ENCODE results near the gene ADGRV1.

Gene ADGRV1

GRCh38 chr5:91178461-91178860 is 619.9 kb downstream of the ADGRV1 start:
- H4K20me1 ChIP-seq (ENCODE audit: insufficient read depth, low read length, poor library complexity, severe bottlenecking), result no peaks in the 10 kb centered on the region
- no peaks in the 10 kb centered on the region for H3K36me3 ChIP-seq (ENCODE audit: insufficient read depth, low read length)
- H2AFZ ChIP-seq (ENCODE audit: low read length), result no peak overlapping the region
- H3K9me2 ChIP-seq (replicated peaks; ENCODE audit: low read depth, low read length), result no peaks in the 10 kb centered on the region
- H3K4me2 ChIP-seq (ENCODE audit: low read depth, low read length, poor library complexity, severe bottlenecking), result no peak overlapping the region
- no peaks in the 10 kb centered on the region for H3K4me1 ChIP-seq (ENCODE audit: insufficient read depth, low read length, poor library complexity, severe bottlenecking)
- H3K79me2 ChIP-seq (ENCODE audit: insufficient read depth, low read length), result no peaks in the 10 kb centered on the region
- TF ChIP-seq, protein P1, sequence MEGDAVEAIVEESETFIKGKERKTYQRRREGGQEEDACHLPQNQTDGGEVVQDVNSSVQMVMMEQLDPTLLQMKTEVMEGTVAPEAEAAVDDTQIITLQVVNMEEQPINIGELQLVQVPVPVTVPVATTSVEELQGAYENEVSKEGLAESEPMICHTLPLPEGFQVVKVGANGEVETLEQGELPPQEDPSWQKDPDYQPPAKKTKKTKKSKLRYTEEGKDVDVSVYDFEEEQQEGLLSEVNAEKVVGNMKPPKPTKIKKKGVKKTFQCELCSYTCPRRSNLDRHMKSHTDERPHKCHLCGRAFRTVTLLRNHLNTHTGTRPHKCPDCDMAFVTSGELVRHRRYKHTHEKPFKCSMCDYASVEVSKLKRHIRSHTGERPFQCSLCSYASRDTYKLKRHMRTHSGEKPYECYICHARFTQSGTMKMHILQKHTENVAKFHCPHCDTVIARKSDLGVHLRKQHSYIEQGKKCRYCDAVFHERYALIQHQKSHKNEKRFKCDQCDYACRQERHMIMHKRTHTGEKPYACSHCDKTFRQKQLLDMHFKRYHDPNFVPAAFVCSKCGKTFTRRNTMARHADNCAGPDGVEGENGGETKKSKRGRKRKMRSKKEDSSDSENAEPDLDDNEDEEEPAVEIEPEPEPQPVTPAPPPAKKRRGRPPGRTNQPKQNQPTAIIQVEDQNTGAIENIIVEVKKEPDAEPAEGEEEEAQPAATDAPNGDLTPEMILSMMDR (conservative IDR thresholded peaks at IDR 0.05; ENCODE audit: low read length), result no peak
- TF ChIP-seq EZH2phosphoT487 (IDR thresholded peaks at IDR 0.05; ENCODE audit: borderline replicate concordance), result no peak
- no peaks in the 10 kb centered on the region for H3F3A ChIP-seq (ENCODE audit: low read depth)
- H3K9ac ChIP-seq (ENCODE audit: low read depth, low read length, poor library complexity, severe bottlenecking), result no peak overlapping the region
- H3K27me3 ChIP-seq (ENCODE audit: insufficient read depth, low read length, poor library complexity, severe bottlenecking), result no peaks in the 10 kb centered on the region
- no peaks in the 10 kb centered on the region for H3K9me3 ChIP-seq (ENCODE audit: insufficient read depth, low read depth, low read length)
- H3K4me3 ChIP-seq (ENCODE audit: low read length, poor library complexity, severe bottlenecking), result no peak overlapping the region

GRCh38 chr5:91179018-91179417 is 620.4 kb downstream of the ADGRV1 start:
- no peaks in the 10 kb centered on the region for H3K9me3 ChIP-seq (ENCODE audit: insufficient read depth, low read depth, low read length)
- H3K27me3 ChIP-seq (ENCODE audit: insufficient read depth, low read length, poor library complexity, severe bottlenecking), result no peaks in the 10 kb centered on the region
- H3K4me2 ChIP-seq (ENCODE audit: low read depth, low read length, poor library complexity, severe bottlenecking), result no peak overlapping the region
- no peaks in the 10 kb centered on the region for H3K36me3 ChIP-seq (ENCODE audit: insufficient read depth, low read length)
- no peaks in the 10 kb centered on the region for H3F3A ChIP-seq (ENCODE audit: low read depth)
- no peak overlapping the region for H3K9ac ChIP-seq (ENCODE audit: low read depth, low read length, poor library complexity, severe bottlenecking)
- H4K20me1 ChIP-seq (ENCODE audit: insufficient read depth, low read length, poor library complexity, severe bottlenecking), result no peaks in the 10 kb centered on the region
- no peak overlapping the region for H3K4me3 ChIP-seq (ENCODE audit: low read length, poor library complexity, severe bottlenecking)
- no peak overlapping the region for H2AFZ ChIP-seq (ENCODE audit: low read length)
- no peaks in the 10 kb centered on the region for H3K79me2 ChIP-seq (ENCODE audit: insufficient read depth, low read length)
- no peak for TF ChIP-seq EZH2phosphoT487 (IDR thresholded peaks at IDR 0.05; ENCODE audit: borderline replicate concordance)
- TF ChIP-seq, protein P1 (conservative IDR thresholded peaks at IDR 0.05; ENCODE audit: low read length), result no peak
- H3K9me2 ChIP-seq (replicated peaks; ENCODE audit: low read depth, low read length), result no peaks in the 10 kb centered on the region
- no peaks in the 10 kb centered on the region for H3K4me1 ChIP-seq (ENCODE audit: insufficient read depth, low read length, poor library complexity, severe bottlenecking)

- H3K9ac ChIP-seq (ENCODE audit: low read depth, low read length, poor library complexity, severe bottlenecking), result no peak overlapping the region
- H3K79me2 ChIP-seq (ENCODE audit: insufficient read depth, low read length), result no peaks in the 10 kb centered on the region
- no peak overlapping the region for H3K4me2 ChIP-seq (ENCODE audit: low read depth, low read length, poor library complexity, severe bottlenecking)
- H3K27me3 ChIP-seq (ENCODE audit: insufficient read depth, low read length, poor library complexity, severe bottlenecking), result no peaks in the 10 kb centered on the region
- H3K4me3 ChIP-seq (ENCODE audit: low read length, poor library complexity, severe bottlenecking), result no peak overlapping the region
- H3K4me1 ChIP-seq (ENCODE audit: insufficient read depth, low read length, poor library complexity, severe bottlenecking), result no peaks in the 10 kb centered on the region
- H2AFZ ChIP-seq (ENCODE audit: low read length), result no peak overlapping the region
- no peaks in the 10 kb centered on the region for H3K9me2 ChIP-seq (replicated peaks; ENCODE audit: low read depth, low read length)
- TF ChIP-seq EZH2phosphoT487 (IDR thresholded peaks at IDR 0.05; ENCODE audit: borderline replicate concordance), result no peak
- TF ChIP-seq, protein P1 (conservative IDR thresholded peaks at IDR 0.05; ENCODE audit: low read length), result no peak
- H3K36me3 ChIP-seq (ENCODE audit: insufficient read depth, low read length), result no peaks in the 10 kb centered on the region
- no peaks in the 10 kb centered on the region for H4K20me1 ChIP-seq (ENCODE audit: insufficient read depth, low read length, poor library complexity, severe bottlenecking)
- H3K9me3 ChIP-seq (ENCODE audit: insufficient read depth, low read depth, low read length), result no peaks in the 10 kb centered on the region
- H3F3A ChIP-seq (ENCODE audit: low read depth), result no peaks in the 10 kb centered on the region
Measured at GRCh38 chr5:91180506-91180905, 621.9 kb downstream of the ADGRV1 start.

Measured in Loucy (cell line).